AG10803 (cell line): ENCODE data around the gene POLR1D.
A peak's percentile ranks its signal among the peaks of the same experiment; 100 is the strongest.

ENCODE experiments used
- DNase-seq: peaks from one replicate; pipeline ENCODE4 v3.0.0; 2010; ENCODE audit warnings: low read depth
- H3K4me3 ChIP-seq: 2 replicates; pipeline ENCODE4 v1.5.1; 2011; ENCODE audit warnings: mild to moderate bottlenecking, low read length, control low read depth
- TF ChIP-seq, protein P1 (sequence below): conservative IDR thresholded peaks from 2 replicates; pipeline ENCODE4 v1.5.1; 2011; ENCODE audit warnings: mild to moderate bottlenecking, low read length, control low read depth, inconsistent platforms

POLR1D gene

DNA sequence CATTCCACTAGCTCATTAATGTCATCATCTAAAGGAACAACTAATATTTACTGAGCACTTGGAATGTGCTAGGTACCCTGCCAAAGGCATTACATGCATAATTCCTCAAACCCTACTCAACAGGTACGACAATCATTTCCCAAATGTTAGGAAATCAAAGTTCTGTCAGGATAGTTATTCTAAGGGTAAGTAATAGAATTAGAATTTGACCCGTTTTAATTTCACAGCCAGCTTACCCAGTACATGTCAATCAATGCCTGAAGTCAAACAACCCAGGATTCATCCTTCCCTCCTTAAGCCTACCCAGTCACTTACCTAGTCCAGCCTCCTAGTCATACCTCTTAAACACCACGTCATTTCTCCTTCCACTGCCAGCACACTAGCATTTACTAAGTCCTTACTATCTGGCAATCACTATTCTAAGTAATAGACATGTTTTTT is 3.8 kb upstream of the POLR1D start:
- DNase-seq, result no peak
- TF ChIP-seq, protein P1, sequence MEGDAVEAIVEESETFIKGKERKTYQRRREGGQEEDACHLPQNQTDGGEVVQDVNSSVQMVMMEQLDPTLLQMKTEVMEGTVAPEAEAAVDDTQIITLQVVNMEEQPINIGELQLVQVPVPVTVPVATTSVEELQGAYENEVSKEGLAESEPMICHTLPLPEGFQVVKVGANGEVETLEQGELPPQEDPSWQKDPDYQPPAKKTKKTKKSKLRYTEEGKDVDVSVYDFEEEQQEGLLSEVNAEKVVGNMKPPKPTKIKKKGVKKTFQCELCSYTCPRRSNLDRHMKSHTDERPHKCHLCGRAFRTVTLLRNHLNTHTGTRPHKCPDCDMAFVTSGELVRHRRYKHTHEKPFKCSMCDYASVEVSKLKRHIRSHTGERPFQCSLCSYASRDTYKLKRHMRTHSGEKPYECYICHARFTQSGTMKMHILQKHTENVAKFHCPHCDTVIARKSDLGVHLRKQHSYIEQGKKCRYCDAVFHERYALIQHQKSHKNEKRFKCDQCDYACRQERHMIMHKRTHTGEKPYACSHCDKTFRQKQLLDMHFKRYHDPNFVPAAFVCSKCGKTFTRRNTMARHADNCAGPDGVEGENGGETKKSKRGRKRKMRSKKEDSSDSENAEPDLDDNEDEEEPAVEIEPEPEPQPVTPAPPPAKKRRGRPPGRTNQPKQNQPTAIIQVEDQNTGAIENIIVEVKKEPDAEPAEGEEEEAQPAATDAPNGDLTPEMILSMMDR, result no peak
- no peak overlapping the region for H3K4me3 ChIP-seq

- H3K4me3 ChIP-seq, result peak overlapping the region; percentile 81
- TF ChIP-seq, protein P1, result no peak
- peak; percentile 56 for DNase-seq
Observed at GRCh38 chr13:27619093-27619727, 2.5 kb upstream of the POLR1D start.

DNA sequence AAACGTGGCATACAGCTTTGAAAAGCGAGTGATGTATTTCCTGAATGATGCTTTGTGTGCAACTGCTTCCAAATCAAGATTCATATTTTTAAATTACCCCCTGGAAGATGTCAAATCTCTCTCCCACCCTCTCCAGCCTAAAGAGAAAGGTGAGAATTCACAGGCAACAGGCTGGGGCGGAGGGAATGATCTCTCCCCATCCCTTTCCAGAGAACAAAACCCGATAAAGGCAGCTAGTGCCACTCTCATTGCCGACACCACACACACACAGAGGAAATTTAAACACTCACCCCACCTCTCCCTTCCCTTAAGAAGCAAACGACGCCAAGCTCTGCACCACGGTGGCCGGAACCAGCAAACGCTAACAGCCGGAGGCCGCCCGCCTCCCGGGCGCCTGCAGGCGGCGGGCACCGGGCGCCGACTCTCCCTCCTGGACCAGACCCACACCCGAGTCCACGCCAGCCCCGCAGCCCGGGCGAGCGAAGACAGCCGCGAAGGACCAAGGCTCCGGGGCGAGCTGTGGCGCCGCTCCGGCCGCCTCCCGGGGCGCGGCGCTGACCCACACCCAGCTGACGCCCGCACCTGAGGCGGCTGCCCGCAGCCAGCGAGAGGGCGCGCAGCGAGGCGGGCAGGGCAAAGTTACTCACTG is 1.8 kb upstream of the POLR1D start:
- TF ChIP-seq, protein P1, result peak; percentile 20
- peak; percentile 25 for DNase-seq
- H3K4me3 ChIP-seq, result peak overlapping the region; percentile 81

DNA sequence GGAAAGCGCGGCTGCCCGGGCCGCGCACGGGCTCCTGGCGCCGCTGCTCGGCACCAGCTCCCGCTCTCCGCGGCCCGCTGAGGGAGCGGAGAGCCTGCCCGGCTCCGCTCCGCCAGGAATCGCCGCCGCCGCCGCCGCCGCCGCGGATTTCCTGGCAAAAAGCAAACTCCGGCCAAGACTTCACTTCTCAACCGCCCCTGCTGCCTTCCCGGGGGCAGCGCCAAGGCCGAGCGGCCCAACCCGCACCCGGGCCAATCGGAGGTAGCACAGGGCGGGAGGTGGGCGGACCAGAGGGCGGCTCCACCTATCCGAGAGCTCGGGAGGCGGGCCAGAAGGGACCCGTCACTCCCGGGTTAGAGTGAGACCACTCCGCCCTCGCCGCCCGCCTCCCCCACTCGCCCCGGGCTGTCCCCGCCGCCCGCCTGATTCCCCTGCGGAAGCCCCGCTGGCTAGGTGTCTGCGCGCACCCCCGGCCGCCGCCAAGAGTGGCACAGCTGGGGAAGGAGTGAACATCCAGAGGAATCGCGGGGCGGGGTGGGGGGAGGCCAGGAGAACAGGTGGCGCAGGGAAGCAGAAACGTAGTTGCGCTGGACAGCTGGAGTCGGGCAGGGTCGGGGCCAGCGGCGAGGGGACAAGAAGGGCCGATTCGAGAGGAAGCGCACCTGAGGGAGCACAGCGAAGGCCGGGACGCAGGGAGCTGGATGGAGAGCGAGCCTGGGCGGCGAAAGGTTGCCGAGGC is 1.1 kb upstream of the POLR1D start, which contains the start of gene LNX2:
LNX2 (minus strand) TSS at position 153 of the 739 bp plus-strand sequence. CDS start 38,826 bp downstream, outside the sequence.
- peak; percentile 96 for DNase-seq
- H3K4me3 ChIP-seq, result peak within 1 kb of the TSS; percentile 81
- TF ChIP-seq, protein P1, result no peak

- DNase-seq, result no peak
- TF ChIP-seq, protein P1, result no peak
- peak overlapping the region; percentile 81 for H3K4me3 ChIP-seq
Observed at GRCh38 chr13:27621116-27621365, 651 bp upstream of the POLR1D start.

- peak; percentile 12 for DNase-seq
- TF ChIP-seq, protein P1, result peak; percentile 45
- H3K4me3 ChIP-seq, result peak overlapping the region; percentile 81
Observed at GRCh38 chr13:27622102-27622820, 569 bp downstream of the POLR1D start.
